Measurements from ENCODE around the gene TMC8. TPM values are rescaled to one million over a fixed set of nuclear protein-coding genes. Genes with fewer than 3 reads are reported as not detected.
"Not testable (repeated sequence)": the region's sequence is repeated elsewhere in the genome, so short reads cannot be mapped to it uniquely, and the experiment has no call there.

TMC8 gene
- 100 to 1,000 TPM; 102 to 124 TPM for total RNA-seq

GRCh38 chr17:78130437-78131101, at the start of gene TMC8:
TMC8 (plus strand) TSS chr17:78130771; CDS start chr17:78131589, 818 bp downstream.
- no peaks in the 10 kb centered on the region for H3K9me3 Mint-ChIP-seq
- peak within 1 kb of the TSS; percentile 97 for H3K4me3 Mint-ChIP-seq
- H3K36me3 Mint-ChIP-seq (ENCODE audit: insufficient read depth in 2 of 2) = peaks cover 1 to 10% of the 10 kb centered on the region in 2 donors
- ATAC-seq (replicated peaks in 1 of 2) (peak; percentile 45), DNase-seq (peak; percentile 77 to 83)
- H3K4me1 Mint-ChIP-seq (ENCODE audit: low read depth) = peaks cover 74% of the 10 kb centered on the region
- H3K27me3 Mint-ChIP-seq (ENCODE audit: low read depth) = no peaks in the 10 kb centered on the region
- peak within 1 kb of the TSS; percentile 87 for H3K27ac Mint-ChIP-seq

- Mint-ChIP-seq H3K36me3 (ENCODE audit: insufficient read depth in 2 of 2) (peaks cover 2 to 10% of the 10 kb centered on the region in 2 donors), H3K4me1 (ENCODE audit: low read depth) (no peaks in the 10 kb centered on the region), H3K27ac (peak overlapping the region; percentile 27), H3K4me3 (no peak overlapping the region), H3K27me3 (ENCODE audit: low read depth) (no peaks in the 10 kb centered on the region), H3K9me3 (no peaks in the 10 kb centered on the region)
- ATAC-seq (replicated peaks in 1 of 2) (no peak), DNase-seq (no peak)
Measured at GRCh38 chr17:78081551-78081950, 49.0 kb upstream of the TMC8 start.

GRCh38 chr17:78082355-78082872, 48.2 kb upstream of the TMC8 start:
- not testable (repeated sequence) for ATAC-seq (replicated peaks in 1 of 2); DNase-seq; H3K4me3 Mint-ChIP-seq; H3K4me1 Mint-ChIP-seq (ENCODE audit: low read depth); H3K9me3 Mint-ChIP-seq; H3K36me3 Mint-ChIP-seq (ENCODE audit: insufficient read depth in 2 of 2); H3K27me3 Mint-ChIP-seq (ENCODE audit: low read depth)
- peak overlapping the region; percentile 27 for H3K27ac Mint-ChIP-seq

GRCh38 chr17:78082988-78083387, 47.6 kb upstream of the TMC8 start:
- ATAC-seq (replicated peaks in 1 of 2) = no peak
- no peaks in the 10 kb centered on the region for H3K27me3 Mint-ChIP-seq (ENCODE audit: low read depth)
- H3K4me1 Mint-ChIP-seq (ENCODE audit: low read depth) = no peaks in the 10 kb centered on the region
- H3K4me3 Mint-ChIP-seq = no peak overlapping the region
- peaks cover 0 to 9% of the 10 kb centered on the region in 2 donors for H3K36me3 Mint-ChIP-seq (ENCODE audit: insufficient read depth in 2 of 2)
- H3K9me3 Mint-ChIP-seq = no peaks in the 10 kb centered on the region
- no peak overlapping the region for H3K27ac Mint-ChIP-seq
- DNase-seq = no peak

GRCh38 chr17:78086740-78087139, 43.8 kb upstream of the TMC8 start:
- Mint-ChIP-seq H3K36me3 (ENCODE audit: insufficient read depth in 2 of 2) (peaks cover 3 to 11% of the 10 kb centered on the region in 2 donors), H3K9me3 (no peaks in the 10 kb centered on the region), H3K4me1 (ENCODE audit: low read depth) (peaks cover 6% of the 10 kb centered on the region), H3K27ac (no peak overlapping the region), H3K27me3 (ENCODE audit: low read depth) (no peaks in the 10 kb centered on the region), H3K4me3 (no peak overlapping the region)
- DNase-seq (no peak), ATAC-seq (replicated peaks in 1 of 2) (no peak)

GRCh38 chr17:78088529-78088928, 42.0 kb upstream of the TMC8 start:
- DNase-seq (no peak), ATAC-seq (replicated peaks in 1 of 2) (no peak)
- Mint-ChIP-seq H3K9me3 (no peaks in the 10 kb centered on the region), H3K27ac (peak overlapping the region; percentile 7), H3K4me1 (ENCODE audit: low read depth) (peaks cover 6% of the 10 kb centered on the region), H3K27me3 (ENCODE audit: low read depth) (no peaks in the 10 kb centered on the region), H3K4me3 (no peak overlapping the region), H3K36me3 (ENCODE audit: insufficient read depth in 2 of 2) (peaks cover 6 to 13% of the 10 kb centered on the region in 2 donors)

- DNase-seq = no peak
- Mint-ChIP-seq H3K4me3 (no peak overlapping the region), H3K36me3 (ENCODE audit: insufficient read depth in 2 of 2) (peaks cover 6 to 16% of the 10 kb centered on the region in 2 donors), H3K9me3 (no peaks in the 10 kb centered on the region), H3K4me1 (ENCODE audit: low read depth) (peaks cover 6% of the 10 kb centered on the region), H3K27me3 (ENCODE audit: low read depth) (no peaks in the 10 kb centered on the region), H3K27ac (no peak overlapping the region)
- ATAC-seq (replicated peaks in 1 of 2) = no peak
Measured at GRCh38 chr17:78089576-78090281, 40.8 kb upstream of the TMC8 start.

GRCh38 chr17:78092794-78093324, 37.7 kb upstream of the TMC8 start:
- Mint-ChIP-seq H3K4me1 (ENCODE audit: low read depth) (peaks cover 6% of the 10 kb centered on the region), H3K27ac (no peak overlapping the region), H3K9me3 (no peaks in the 10 kb centered on the region), H3K4me3 (no peak overlapping the region), H3K27me3 (ENCODE audit: low read depth) (no peaks in the 10 kb centered on the region), H3K36me3 (ENCODE audit: insufficient read depth in 2 of 2) (peaks cover 7 to 13% of the 10 kb centered on the region in 2 donors)
- DNase-seq (no peak), ATAC-seq (replicated peaks in 1 of 2) (no peak)

- no peaks in the 10 kb centered on the region for H3K9me3 Mint-ChIP-seq
- H3K4me1 Mint-ChIP-seq (ENCODE audit: low read depth) = no peaks in the 10 kb centered on the region
- no peak for DNase-seq
- H3K36me3 Mint-ChIP-seq (ENCODE audit: insufficient read depth in 2 of 2) = peaks cover 15 to 23% of the 10 kb centered on the region in 2 donors
- no peak for ATAC-seq (replicated peaks in 1 of 2)
- H3K4me3 Mint-ChIP-seq = no peak overlapping the region
- H3K27me3 Mint-ChIP-seq (ENCODE audit: low read depth) = no peaks in the 10 kb centered on the region
- no peak overlapping the region for H3K27ac Mint-ChIP-seq
Measured at GRCh38 chr17:78095035-78095434, 35.5 kb upstream of the TMC8 start.

- Mint-ChIP-seq H3K27me3 (ENCODE audit: low read depth) (no peaks in the 10 kb centered on the region), H3K27ac (no peak overlapping the region), H3K36me3 (ENCODE audit: insufficient read depth in 2 of 2) (peaks cover 15 to 27% of the 10 kb centered on the region in 2 donors), H3K9me3 (no peaks in the 10 kb centered on the region), H3K4me3 (no peak overlapping the region), H3K4me1 (ENCODE audit: low read depth) (no peaks in the 10 kb centered on the region)
- no peak for ATAC-seq (replicated peaks in 1 of 2)
- DNase-seq = no peak
Measured at GRCh38 chr17:78096093-78096492, 34.5 kb upstream of the TMC8 start.

GRCh38 chr17:78101112-78101511, 29.5 kb upstream of the TMC8 start:
- no peak overlapping the region for H3K27ac Mint-ChIP-seq
- DNase-seq (no peak), ATAC-seq (replicated peaks in 1 of 2) (no peak)
- H3K9me3 Mint-ChIP-seq = no peaks in the 10 kb centered on the region
- H3K4me1 Mint-ChIP-seq (ENCODE audit: low read depth) = no peaks in the 10 kb centered on the region
- peaks cover 10 to 15% of the 10 kb centered on the region in 2 donors for H3K36me3 Mint-ChIP-seq (ENCODE audit: insufficient read depth in 2 of 2)
- H3K4me3 Mint-ChIP-seq = no peak overlapping the region
- H3K27me3 Mint-ChIP-seq (ENCODE audit: low read depth) = no peaks in the 10 kb centered on the region

GRCh38 chr17:78101542-78101941, 29.0 kb upstream of the TMC8 start:
- Mint-ChIP-seq H3K4me3 (no peak overlapping the region), H3K9me3 (no peaks in the 10 kb centered on the region), H3K27me3 (ENCODE audit: low read depth) (no peaks in the 10 kb centered on the region), H3K36me3 (ENCODE audit: insufficient read depth in 2 of 2) (peaks cover 9 to 18% of the 10 kb centered on the region in 2 donors), H3K4me1 (ENCODE audit: low read depth) (no peaks in the 10 kb centered on the region), H3K27ac (no peak overlapping the region)
- no peak for ATAC-seq (replicated peaks in 1 of 2)
- no peak for DNase-seq

- peaks cover 5 to 20% of the 10 kb centered on the region in 2 donors for H3K36me3 Mint-ChIP-seq (ENCODE audit: insufficient read depth in 2 of 2)
- H3K4me3 Mint-ChIP-seq = no peak overlapping the region
- DNase-seq = no peak
- H3K27me3 Mint-ChIP-seq (ENCODE audit: low read depth) = no peaks in the 10 kb centered on the region
- peaks cover 14% of the 10 kb centered on the region for H3K4me1 Mint-ChIP-seq (ENCODE audit: low read depth)
- no peak for ATAC-seq (replicated peaks in 1 of 2)
- H3K27ac Mint-ChIP-seq = no peak overlapping the region
- H3K9me3 Mint-ChIP-seq = no peaks in the 10 kb centered on the region
Measured at GRCh38 chr17:78103311-78103710, 27.3 kb upstream of the TMC8 start.
